Measurements from ENCODE around the gene RYR3.

DNA sequence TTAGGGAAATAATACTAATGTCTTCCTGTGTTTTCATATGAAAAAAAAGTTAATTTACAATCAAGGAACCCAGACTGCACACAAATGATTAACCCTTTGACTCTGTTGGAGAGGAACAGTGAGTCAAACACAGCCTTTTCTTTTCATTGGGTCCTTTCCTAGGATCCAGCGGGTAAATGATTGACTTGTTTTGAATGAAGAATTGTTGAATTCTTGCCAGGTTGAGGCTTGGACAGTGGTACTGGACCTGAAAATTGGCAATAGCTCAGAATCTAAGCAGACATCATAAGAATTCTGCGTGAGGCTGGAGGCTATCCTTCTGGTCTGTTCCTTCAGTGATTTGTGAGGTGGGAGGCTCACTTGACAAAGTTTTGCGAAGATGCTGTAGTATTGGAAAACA lies 143.0 kb downstream of the RYR3 start:
- TF ChIP-seq CTCF (conservative IDR thresholded peaks at IDR 0.05 in 1 of 2, IDR thresholded peaks at IDR 0.05 in 1 of 2; ENCODE audit: extremely low read depth in 1 of 2, insufficient read depth in 1 of 2, low read depth in 1 of 2, low read length in 2 of 2) (no peak), EZH2 (IDR thresholded peaks at IDR 0.05; ENCODE audit: borderline replicate concordance, low read length) (no peak)
